COLO668 (cell line): ENCODE measurements around the gene MRPS18C.
A peak's percentile ranks its signal among the peaks of the same experiment; 100 is the strongest.

Experiments
- DNase-seq: peaks from one replicate; lab custom pipeline; 2025; ENCODE audit not compliant: unreplicated experiment; lab: John Stamatoyannopoulos, UW

Gene MRPS18C

GRCh38 chr4:83455281-83456183 lies at the start of gene MRPS18C, which contains the start of gene HELQ:
MRPS18C (plus strand) TSS chr4:83456058; CDS start chr4:83456078, 20 bp downstream.
HELQ (minus strand) TSS chr4:83455823; CDS start chr4:83455693, 130 bp downstream.
- peak; percentile 95 for DNase-seq

- no peak for DNase-seq
These were observed 47.0 kb upstream of the MRPS18C start for GRCh38 chr4:83408908-83409307.

- DNase-seq = no peak
These were observed 42.2 kb upstream of the MRPS18C start for GRCh38 chr4:83413676-83414075.

- no peak for DNase-seq
These were observed 38.3 kb upstream of the MRPS18C start for GRCh38 chr4:83417566-83417965.

GRCh38 chr4:83418211-83418610 lies 37.6 kb upstream of the MRPS18C start:
- DNase-seq = no peak

- no peak for DNase-seq
These were observed 24.7 kb upstream of the MRPS18C start for GRCh38 chr4:83431200-83431599.

- no peak for DNase-seq
These were observed 19.2 kb upstream of the MRPS18C start for GRCh38 chr4:83436680-83437079.

GRCh38 chr4:83438719-83439118 lies 17.1 kb upstream of the MRPS18C start:
- no peak for DNase-seq

GRCh38 chr4:83440148-83440814 lies 15.6 kb upstream of the MRPS18C start:
- no peak for DNase-seq

- DNase-seq = no peak
These were observed 15.0 kb upstream of the MRPS18C start for GRCh38 chr4:83440899-83441298.

GRCh38 chr4:83449009-83449408 lies 6.8 kb upstream of the MRPS18C start:
- no peak for DNase-seq

- DNase-seq = no peak
These were observed 1.2 kb upstream of the MRPS18C start for GRCh38 chr4:83454686-83455085.

- no peak for DNase-seq
These were observed 285 bp downstream of the MRPS18C start for GRCh38 chr4:83456184-83456501.

- DNase-seq = no peak
These were observed 17.6 kb downstream of the MRPS18C start for GRCh38 chr4:83473423-83473822.

- no peak for DNase-seq
These were observed 18.1 kb downstream of the MRPS18C start for GRCh38 chr4:83473966-83474365.

GRCh38 chr4:83484500-83485461 lies 28.9 kb downstream of the MRPS18C start, which contains the start of gene ABRAXAS1:
ABRAXAS1 (minus strand) TSS chr4:83485100; CDS start chr4:83485072, 28 bp downstream.
- DNase-seq = peak; percentile 97

- DNase-seq = no peak
These were observed 30.7 kb downstream of the MRPS18C start for GRCh38 chr4:83486457-83487129.

- DNase-seq = no peak
These were observed 34.0 kb downstream of the MRPS18C start for GRCh38 chr4:83489711-83490326.

- no peak for DNase-seq
These were observed 35.1 kb downstream of the MRPS18C start for GRCh38 chr4:83490876-83491450.
